ENCODE measurements around the gene GGCT.

GGCT gene

DNA sequence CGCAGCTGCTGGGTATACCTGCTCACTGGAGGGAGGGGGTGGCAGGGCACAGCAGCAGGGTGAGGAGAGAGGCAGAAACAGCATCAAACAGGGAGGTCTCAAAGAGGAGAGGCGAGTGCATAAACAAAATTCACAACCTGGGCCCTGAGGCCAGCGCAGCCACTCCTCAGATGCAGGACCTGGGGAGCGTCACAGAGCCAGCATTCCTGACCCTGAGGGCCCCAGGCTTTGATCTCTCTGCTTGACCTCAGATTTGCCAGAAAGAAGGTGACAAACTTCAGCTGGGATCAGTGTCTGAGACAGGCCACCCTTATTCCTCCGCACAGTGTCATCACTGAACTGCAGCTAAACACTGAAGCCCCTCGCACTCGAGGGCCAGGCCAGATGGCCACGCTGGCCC is 51.6 kb downstream of the GGCT start:
- TF ChIP-seq, protein P1, sequence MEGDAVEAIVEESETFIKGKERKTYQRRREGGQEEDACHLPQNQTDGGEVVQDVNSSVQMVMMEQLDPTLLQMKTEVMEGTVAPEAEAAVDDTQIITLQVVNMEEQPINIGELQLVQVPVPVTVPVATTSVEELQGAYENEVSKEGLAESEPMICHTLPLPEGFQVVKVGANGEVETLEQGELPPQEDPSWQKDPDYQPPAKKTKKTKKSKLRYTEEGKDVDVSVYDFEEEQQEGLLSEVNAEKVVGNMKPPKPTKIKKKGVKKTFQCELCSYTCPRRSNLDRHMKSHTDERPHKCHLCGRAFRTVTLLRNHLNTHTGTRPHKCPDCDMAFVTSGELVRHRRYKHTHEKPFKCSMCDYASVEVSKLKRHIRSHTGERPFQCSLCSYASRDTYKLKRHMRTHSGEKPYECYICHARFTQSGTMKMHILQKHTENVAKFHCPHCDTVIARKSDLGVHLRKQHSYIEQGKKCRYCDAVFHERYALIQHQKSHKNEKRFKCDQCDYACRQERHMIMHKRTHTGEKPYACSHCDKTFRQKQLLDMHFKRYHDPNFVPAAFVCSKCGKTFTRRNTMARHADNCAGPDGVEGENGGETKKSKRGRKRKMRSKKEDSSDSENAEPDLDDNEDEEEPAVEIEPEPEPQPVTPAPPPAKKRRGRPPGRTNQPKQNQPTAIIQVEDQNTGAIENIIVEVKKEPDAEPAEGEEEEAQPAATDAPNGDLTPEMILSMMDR (IDR thresholded peaks at IDR 0.05; ENCODE audit: low read length, missing control alignments): no peak
- no peak for DNase-seq (ENCODE audit: low read depth)
- H3K4me3 ChIP-seq (replicated peaks; ENCODE audit: low read depth, low read length): no peak overlapping the region

DNA sequence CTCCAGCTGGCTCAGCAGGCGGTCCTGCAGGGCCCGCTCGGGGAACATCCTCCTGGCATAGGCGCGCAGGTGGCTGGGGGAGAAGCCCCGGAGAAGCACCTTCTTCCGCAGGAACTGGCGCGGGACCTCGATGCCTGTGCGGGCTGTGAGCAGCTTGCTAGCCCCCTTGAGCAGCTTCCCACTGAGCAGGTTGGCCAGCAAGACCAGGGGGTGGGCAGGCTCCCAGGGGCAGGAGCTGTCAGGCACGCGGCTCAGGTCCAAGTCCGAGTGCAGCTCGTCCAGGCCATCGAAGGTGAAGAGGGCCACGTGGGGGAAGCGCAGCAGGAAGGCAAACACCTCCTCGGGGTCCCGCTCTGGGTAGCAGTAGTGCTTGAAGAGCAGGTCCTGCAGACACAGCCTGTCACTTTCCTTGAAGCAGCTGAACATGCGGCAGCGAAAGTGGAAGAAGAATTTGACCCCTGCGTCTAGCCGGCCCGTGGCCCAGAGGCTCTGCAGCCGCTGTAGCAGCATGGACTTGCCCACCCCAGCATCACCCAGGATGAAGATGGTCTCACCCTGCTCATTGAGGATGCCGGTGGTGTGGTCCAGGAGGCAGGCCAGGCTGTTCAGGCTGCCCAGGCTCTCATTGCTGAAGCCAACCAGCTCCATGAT is 52.2 kb downstream of the GGCT start:
- TF ChIP-seq, protein P1 (IDR thresholded peaks at IDR 0.05; ENCODE audit: low read length, missing control alignments): no peak
- H3K4me3 ChIP-seq (replicated peaks; ENCODE audit: low read depth, low read length): no peak overlapping the region
- DNase-seq (ENCODE audit: low read depth): no peak

DNA sequence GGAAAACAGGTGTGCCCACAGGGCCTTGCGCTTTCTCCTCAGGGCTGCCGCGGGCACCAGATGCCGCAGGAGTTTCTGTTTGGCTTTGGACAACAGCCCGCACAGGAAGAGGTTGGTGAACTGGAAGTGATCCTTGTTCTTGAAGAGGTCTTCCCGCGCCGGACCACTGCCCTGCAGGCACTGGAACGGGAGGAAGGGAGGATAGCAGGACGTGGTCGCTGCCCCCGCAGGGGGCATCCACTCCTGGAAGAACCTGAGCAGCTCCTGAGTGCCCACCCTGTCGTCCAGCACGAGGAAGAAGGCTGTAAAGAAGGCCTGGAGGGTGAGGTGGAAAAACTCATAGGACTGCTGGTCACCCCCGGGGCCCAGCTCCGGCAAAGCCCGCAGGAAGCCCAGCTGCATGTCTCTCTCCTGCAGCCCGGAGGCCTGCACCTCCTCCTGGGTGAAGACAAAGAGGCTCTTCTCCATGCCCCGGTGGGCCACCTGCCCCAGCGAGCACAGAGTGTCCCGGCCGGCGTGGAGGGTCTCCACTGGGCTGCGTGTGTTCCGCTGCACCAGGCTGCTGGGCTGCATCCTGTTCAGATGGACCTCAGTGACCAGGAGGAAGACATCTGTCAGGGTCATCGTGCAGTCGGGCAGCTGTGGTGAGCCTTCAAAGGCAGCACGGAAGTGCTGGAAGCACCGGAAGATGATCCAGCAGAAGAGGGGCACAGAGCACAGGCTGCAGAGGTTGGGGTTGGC is 52.9 kb downstream of the GGCT start:
- no peak for DNase-seq (ENCODE audit: low read depth)
- TF ChIP-seq, protein P1 (IDR thresholded peaks at IDR 0.05; ENCODE audit: low read length, missing control alignments): no peak
- no peak overlapping the region for H3K4me3 ChIP-seq (replicated peaks; ENCODE audit: low read depth, low read length)

DNA sequence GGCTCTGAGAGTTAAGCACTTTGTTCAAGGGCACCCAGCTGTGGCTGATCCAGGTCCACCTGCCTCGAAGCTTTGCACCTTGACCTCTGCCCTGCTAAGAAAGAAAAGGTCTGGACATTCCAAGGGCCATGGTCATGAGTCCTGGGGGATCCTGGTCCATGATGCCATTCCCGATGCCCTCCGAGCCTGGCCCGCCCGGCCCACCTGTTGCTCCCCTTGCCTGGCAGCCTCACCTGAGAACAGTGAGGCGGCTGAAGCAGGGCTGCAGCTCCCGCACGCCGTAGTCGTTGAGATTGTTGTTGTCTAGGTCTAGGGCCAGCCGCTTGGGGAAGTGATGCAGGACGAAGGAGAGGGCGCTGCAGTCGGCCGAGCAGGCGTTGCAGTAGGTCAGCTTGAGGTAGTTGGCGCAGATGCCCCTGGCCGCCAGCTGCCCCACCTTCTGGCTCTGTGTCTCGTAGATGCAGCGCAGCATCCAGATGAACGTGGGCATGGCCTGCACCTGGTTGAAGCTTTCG is 53.6 kb downstream of the GGCT start:
- TF ChIP-seq, protein P1 (IDR thresholded peaks at IDR 0.05; ENCODE audit: low read length, missing control alignments): no peak
- H3K4me3 ChIP-seq (replicated peaks; ENCODE audit: low read depth, low read length): no peak overlapping the region
- no peak for DNase-seq (ENCODE audit: low read depth)

DNA sequence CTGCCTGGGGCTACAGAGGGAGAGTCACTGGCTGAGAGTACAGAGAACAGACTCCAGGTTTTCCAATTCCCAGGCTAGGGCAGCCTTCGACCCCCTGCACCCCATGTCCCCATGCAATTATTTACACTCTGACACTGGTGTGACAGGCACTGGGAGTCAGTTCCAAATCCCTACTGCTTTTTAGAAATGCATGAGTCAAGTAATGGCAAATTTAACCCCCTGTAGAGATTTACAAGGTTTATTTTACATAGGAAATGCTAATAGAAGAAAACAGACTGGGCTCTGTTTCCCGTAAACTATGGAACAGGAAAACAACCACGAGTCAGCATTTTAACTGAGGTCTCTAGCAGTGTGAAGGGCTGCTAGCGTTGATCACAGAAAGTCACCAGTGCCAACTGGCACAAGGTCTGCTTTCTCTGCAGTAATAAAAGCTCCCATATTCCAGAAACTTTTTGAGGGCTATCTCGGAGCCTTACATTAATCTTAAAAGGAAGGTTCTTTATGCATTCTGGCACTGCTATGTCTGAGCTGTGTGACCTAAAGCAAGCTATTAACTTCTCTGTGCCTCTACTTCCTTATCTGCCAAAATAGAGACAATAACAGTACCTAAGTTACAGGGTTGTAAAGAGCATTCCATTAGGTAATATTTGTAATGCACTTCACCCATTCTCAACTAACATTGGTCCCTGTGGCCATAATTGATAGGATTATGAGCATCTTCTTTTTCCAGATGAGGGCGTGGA is 54.2 kb downstream of the GGCT start:
- no peak overlapping the region for H3K4me3 ChIP-seq (replicated peaks; ENCODE audit: low read depth, low read length)
- TF ChIP-seq, protein P1 (IDR thresholded peaks at IDR 0.05; ENCODE audit: low read length, missing control alignments): no peak
- DNase-seq (ENCODE audit: low read depth): no peak

DNA sequence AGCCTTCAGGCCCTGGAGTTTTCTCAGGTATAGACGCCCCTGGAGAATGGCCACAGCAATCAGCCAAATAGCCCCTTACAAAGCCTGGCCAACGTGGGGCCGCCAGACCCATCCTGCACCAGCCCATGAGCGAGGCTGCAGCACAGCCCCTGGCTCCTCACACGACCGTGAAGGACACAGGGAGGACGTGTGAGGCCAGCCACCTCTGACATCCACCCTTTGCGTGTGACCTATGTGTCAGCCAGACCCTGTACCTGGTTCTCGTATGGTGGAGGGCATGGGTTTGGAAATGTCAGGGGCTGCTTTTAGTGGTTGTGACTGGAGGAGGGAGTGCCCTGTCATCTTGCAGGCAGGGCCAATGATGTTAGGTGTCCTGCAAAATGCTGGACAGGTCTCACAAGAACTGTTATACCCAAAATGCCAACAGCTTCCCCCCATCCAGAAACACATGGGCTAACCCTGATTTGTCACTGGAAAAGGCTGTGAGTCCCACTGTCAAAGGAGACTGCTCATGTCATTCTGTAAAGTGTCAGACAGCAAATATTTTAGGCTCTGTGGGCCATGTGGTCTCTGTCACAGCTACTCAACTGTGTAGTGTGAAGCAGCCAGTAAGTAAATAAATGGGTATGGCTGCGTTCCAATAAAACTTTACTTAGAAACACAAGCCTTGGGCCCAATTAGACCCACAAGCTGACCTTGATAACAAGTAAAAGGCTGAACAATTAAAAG is 56.0 kb downstream of the GGCT start:
- H3K4me3 ChIP-seq (replicated peaks; ENCODE audit: low read depth, low read length): no peak overlapping the region
- no peak for DNase-seq (ENCODE audit: low read depth)
- TF ChIP-seq, protein P1 (IDR thresholded peaks at IDR 0.05; ENCODE audit: low read length, missing control alignments): no peak
